A673 (cell line): ENCODE measurements around the gene ADAMTS6. TPM values are rescaled to one million over a fixed set of nuclear protein-coding genes. Genes with fewer than 3 reads are reported as not detected.

Experiments used
- BruUV-seq: library from RNA; stranded (reverse); fragments of 400-500 nt; replicated peaks from 2 replicates; lab custom pipeline; 2021; lab: Mats Ljungman, UMichigan
- CTCF ChIA-PET: fragments of 300-600 bp; sonication (Branson Sonifier 250); formaldehyde crosslinking; loops from one replicate; lab custom pipeline; 2022; ENCODE audit warnings: antibody characterized with exemption; lab: Charles Lee
- POLR2A ChIA-PET: fragments of 300-600 bp; sonication (Branson Sonifier 250); formaldehyde crosslinking; loops from one replicate; lab custom pipeline; 2022; ENCODE audit warnings: antibody characterized with exemption; ENCODE audit not compliant: low non-redundant PET; lab: Charles Lee
- DNase-seq: peaks from one replicate; pipeline ENCODE4 v3.0.0-alpha.2; 2015; ENCODE audit warnings: low spot score
- H3K27ac ChIP-seq: fragments of 200-600 bp; sonication (generic); 2 replicates; pipeline ENCODE4 v1.5.1; 2016; ENCODE audit warnings: mixed run types, low read depth, mild to moderate bottlenecking, mixed read lengths, antibody characterized with exemption, low read length; ENCODE audit not compliant: poor library complexity, severe bottlenecking
- H3K27me3 ChIP-seq: fragments of 200-600 bp; sonication (generic); replicated peaks from 2 replicates; pipeline ENCODE4 v1.6.1; 2017; ENCODE audit warnings: mixed run types, low read depth, mild to moderate bottlenecking, mixed read lengths, antibody characterized with exemption, low read length; ENCODE audit not compliant: insufficient read depth, poor library complexity
- H3K36me3 ChIP-seq: fragments of 200-600 bp; sonication (generic); 2 replicates; pipeline ENCODE4 v1.6.1; 2016; ENCODE audit warnings: mixed run types, mild to moderate bottlenecking, mixed read lengths, antibody characterized with exemption, low read length; ENCODE audit not compliant: insufficient read depth, poor library complexity, severe bottlenecking
- H3K4me1 ChIP-seq: fragments of 200-600 bp; sonication (generic); 2 replicates; pipeline ENCODE4 v1.6.1; 2017; ENCODE audit warnings: mixed run types, mild to moderate bottlenecking, mixed read lengths, antibody characterized with exemption, low read length; ENCODE audit not compliant: insufficient read depth, poor library complexity, severe bottlenecking
- H3K4me3 ChIP-seq: fragments of 200-600 bp; sonication (generic); 2 replicates; pipeline ENCODE4 v1.5.1; 2016; ENCODE audit warnings: low read depth, mixed run types, mild to moderate bottlenecking, mixed read lengths, low read length; ENCODE audit not compliant: poor library complexity, severe bottlenecking
- H3K9me3 ChIP-seq: fragments of 200-600 bp; sonication (generic); 2 replicates; pipeline ENCODE4 v1.6.1; 2016; ENCODE audit warnings: mixed run types, low read depth, mild to moderate bottlenecking, mixed read lengths, antibody characterized with exemption, low read length; ENCODE audit not compliant: poor library complexity, severe bottlenecking
- EZH2 ChIP-seq: fragments of 200-600 bp; sonication (generic); IDR thresholded peaks from 2 replicates; pipeline ENCODE4 v1.6.1; 2017; ENCODE audit warnings: borderline replicate concordance, low read depth, mild to moderate bottlenecking, mixed read lengths, antibody characterized with exemption, low read length; ENCODE audit not compliant: poor library complexity, severe bottlenecking
- intact Hi-C: fragments of 100-400 bp; cut with micrococcal nuclease; formaldehyde crosslinking; loops from one replicate; pipeline ENCODE4 v1.10.0; 2022; ENCODE audit not compliant: unreplicated experiment
- total RNA-seq: library from RNA; stranded (reverse); gene quantifications from 2 replicates; pipeline ENCODE4 v1.2.3, GENCODE V29; 2021
- TF ChIP-seq, protein P1 (sequence below): fragments of 300-800, 200-600 bp; sonication (generic); conservative IDR thresholded peaks from 2 replicates; pipeline ENCODE4 v1.5.1; 2017; ENCODE audit warnings: low read depth, mild to moderate bottlenecking, antibody characterized with exemption, low read length, moderate library complexity, mixed read lengths

ADAMTS6 gene
- total RNA-seq, 1 experiment from 2014 or later, result 2.6 TPM

DNA sequence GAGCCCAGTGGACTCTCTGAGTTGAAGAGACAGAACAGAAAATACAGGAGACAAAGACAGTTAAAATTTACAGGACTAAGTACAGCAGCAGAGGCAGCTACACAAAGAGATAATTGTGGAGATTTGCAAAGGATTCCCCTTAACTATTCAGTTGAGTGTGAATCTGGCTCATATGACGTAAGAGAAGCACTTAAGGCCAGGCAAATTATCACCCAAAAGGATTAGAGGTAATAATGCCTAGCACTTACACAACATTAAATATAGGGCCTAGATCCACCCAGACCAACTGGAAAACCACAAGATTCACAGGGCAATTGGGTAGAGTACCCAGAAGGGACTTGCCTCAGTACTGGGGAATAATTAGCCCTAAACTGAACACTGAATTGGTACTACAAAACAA, 41.3 kb downstream of the ADAMTS6 start:
- H3K27ac ChIP-seq, result no peak overlapping the region
- no peaks in the 10 kb centered on the region for H3K27me3 ChIP-seq
- no peak overlapping the region for H3K4me3 ChIP-seq
- H3K4me1 ChIP-seq, result no peaks in the 10 kb centered on the region
- TF ChIP-seq, protein P1, sequence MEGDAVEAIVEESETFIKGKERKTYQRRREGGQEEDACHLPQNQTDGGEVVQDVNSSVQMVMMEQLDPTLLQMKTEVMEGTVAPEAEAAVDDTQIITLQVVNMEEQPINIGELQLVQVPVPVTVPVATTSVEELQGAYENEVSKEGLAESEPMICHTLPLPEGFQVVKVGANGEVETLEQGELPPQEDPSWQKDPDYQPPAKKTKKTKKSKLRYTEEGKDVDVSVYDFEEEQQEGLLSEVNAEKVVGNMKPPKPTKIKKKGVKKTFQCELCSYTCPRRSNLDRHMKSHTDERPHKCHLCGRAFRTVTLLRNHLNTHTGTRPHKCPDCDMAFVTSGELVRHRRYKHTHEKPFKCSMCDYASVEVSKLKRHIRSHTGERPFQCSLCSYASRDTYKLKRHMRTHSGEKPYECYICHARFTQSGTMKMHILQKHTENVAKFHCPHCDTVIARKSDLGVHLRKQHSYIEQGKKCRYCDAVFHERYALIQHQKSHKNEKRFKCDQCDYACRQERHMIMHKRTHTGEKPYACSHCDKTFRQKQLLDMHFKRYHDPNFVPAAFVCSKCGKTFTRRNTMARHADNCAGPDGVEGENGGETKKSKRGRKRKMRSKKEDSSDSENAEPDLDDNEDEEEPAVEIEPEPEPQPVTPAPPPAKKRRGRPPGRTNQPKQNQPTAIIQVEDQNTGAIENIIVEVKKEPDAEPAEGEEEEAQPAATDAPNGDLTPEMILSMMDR, result no peak
- no peak for TF ChIP-seq EZH2
- POLR2A ChIA-PET, result no interaction called here
- intact Hi-C loops, result no loop called here
- peak; percentile 68 for DNase-seq
- no peaks in the 10 kb centered on the region for H3K36me3 ChIP-seq
- CTCF ChIA-PET, result no interaction called here
- no TSS peak for BruUV-seq
- H3K9me3 ChIP-seq, result no peaks in the 10 kb centered on the region

DNA sequence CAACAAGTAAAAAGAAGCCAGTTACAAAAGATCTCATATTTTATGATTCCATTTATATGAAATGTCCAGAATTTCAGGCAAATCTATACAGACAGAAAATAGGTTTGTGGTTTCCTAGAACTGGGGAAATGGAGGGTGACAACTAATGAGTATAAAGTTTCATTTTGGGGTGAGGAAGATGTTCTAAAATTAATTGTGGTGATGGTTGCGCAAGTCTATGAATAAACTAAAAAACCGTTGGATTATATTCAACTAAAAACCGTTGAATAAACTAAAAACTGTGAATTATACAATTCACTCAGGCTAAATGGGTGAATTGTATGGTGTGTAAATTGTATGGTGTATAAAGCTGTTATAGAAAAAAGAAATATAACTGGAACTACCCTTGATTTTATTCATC, 47.6 kb downstream of the ADAMTS6 start:
- intact Hi-C loops, result no loop called here
- Histone ChIP-seq H3K27me3 (no peaks in the 10 kb centered on the region), H3K27ac (no peak overlapping the region), H3K36me3 (no peaks in the 10 kb centered on the region), H3K4me3 (no peak overlapping the region), H3K9me3 (no peaks in the 10 kb centered on the region), H3K4me1 (no peaks in the 10 kb centered on the region)
- no TSS peak for BruUV-seq
- DNase-seq, result no peak
- ChIA-PET POLR2A (no interaction called here), CTCF (no interaction called here)
- TF ChIP-seq EZH2, result no peak
- TF ChIP-seq, protein P1, result no peak

DNA sequence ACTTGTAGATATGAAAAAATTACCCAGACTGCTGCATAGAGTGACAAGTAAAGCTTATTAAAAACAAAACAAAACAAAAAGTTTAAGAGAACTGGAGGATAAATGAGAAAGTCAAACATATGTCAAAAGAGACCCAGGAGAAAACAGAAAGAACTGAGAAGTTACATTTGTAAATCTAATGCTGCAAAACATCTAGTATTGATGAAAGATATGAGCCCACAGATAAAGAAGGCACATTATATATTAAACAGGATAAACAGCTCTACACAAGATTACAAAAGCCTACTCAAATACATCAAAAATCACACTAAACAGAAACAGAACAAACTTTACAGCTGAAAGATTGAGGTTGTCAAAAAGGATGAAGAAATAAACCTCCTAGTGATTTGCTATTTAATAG, 55.1 kb downstream of the ADAMTS6 start:
- intact Hi-C loops, result no loop called here
- ChIA-PET CTCF (no interaction called here), POLR2A (no interaction called here)
- no TSS peak for BruUV-seq
- no peak overlapping the region for H3K27ac ChIP-seq
- H3K27me3 ChIP-seq, result no peaks in the 10 kb centered on the region
- no peaks in the 10 kb centered on the region for H3K36me3 ChIP-seq
- TF ChIP-seq EZH2, result no peak
- TF ChIP-seq, protein P1, result no peak
- no peak overlapping the region for H3K4me3 ChIP-seq
- DNase-seq, result no peak
- H3K9me3 ChIP-seq, result no peaks in the 10 kb centered on the region
- no peaks in the 10 kb centered on the region for H3K4me1 ChIP-seq
